ENCODE data around the gene TTLL10.

Gene TTLL10

GRCh38 chr1:1196431-1197187, 22.9 kb downstream of the TTLL10 start:
- H3K4me3 ChIP-seq (replicated peaks in 1 of 2; ENCODE audit: low read depth in 2 of 2, low read length in 2 of 2): no peak overlapping the region
- no peak for TF ChIP-seq CTCF (IDR thresholded peaks at IDR 0.05; ENCODE audit: low read depth, low read length)
- no peak for DNase-seq (ENCODE audit: low read depth in 2 of 2)

GRCh38 chr1:1197188-1197500, 23.5 kb downstream of the TTLL10 start:
- DNase-seq (ENCODE audit: low read depth in 2 of 2): no peak
- TF ChIP-seq CTCF (IDR thresholded peaks at IDR 0.05; ENCODE audit: low read depth, low read length): no peak
- no peak overlapping the region for H3K4me3 ChIP-seq (replicated peaks in 1 of 2; ENCODE audit: low read depth in 2 of 2, low read length in 2 of 2)

GRCh38 chr1:1197551-1198422, 24.1 kb downstream of the TTLL10 start:
- H3K4me3 ChIP-seq (replicated peaks in 1 of 2; ENCODE audit: low read depth in 2 of 2, low read length in 2 of 2): no peak overlapping the region
- TF ChIP-seq CTCF (IDR thresholded peaks at IDR 0.05; ENCODE audit: low read depth, low read length): no peak

GRCh38 chr1:1198423-1199140, 24.9 kb downstream of the TTLL10 start:
- H3K4me3 ChIP-seq (replicated peaks in 1 of 2; ENCODE audit: low read depth in 2 of 2, low read length in 2 of 2): no peak overlapping the region
- no peak for TF ChIP-seq CTCF (IDR thresholded peaks at IDR 0.05; ENCODE audit: low read depth, low read length)
- DNase-seq (ENCODE audit: low read depth in 2 of 2): no peak

More at GRCh38 chr1:1197551-1198422, 24.1 kb downstream of the TTLL10 start:
- no peak for DNase-seq (ENCODE audit: low read depth in 2 of 2)

- no peak overlapping the region for H3K4me3 ChIP-seq (replicated peaks in 1 of 2; ENCODE audit: low read depth in 2 of 2, low read length in 2 of 2)
- TF ChIP-seq CTCF (IDR thresholded peaks at IDR 0.05; ENCODE audit: low read depth, low read length): no peak
- no peak for DNase-seq (ENCODE audit: low read depth in 2 of 2)
These were observed 25.7 kb downstream of the TTLL10 start for GRCh38 chr1:1199141-1199960.
